HEK293 (cell line): ENCODE measurements around the gene UGGT2.

ENCODE experiments used
- HOXA7 ChIP-seq: sonication (generic); formaldehyde crosslinking; IDR thresholded peaks from 2 replicates; pipeline ENCODE4 v1.8.1; 2022; ENCODE audit warnings: missing genetic modification reagents, borderline replicate concordance
- KLF16 ChIP-seq: fragments of 450-650 bp; formaldehyde crosslinking; IDR thresholded peaks from 2 replicates; pipeline ENCODE4 v1.5.1; 2017; ENCODE audit warnings: missing biosample characterization, missing genetic modification characterization
- KLF17 ChIP-seq: fragments of 450-650 bp; formaldehyde crosslinking; IDR thresholded peaks from 2 replicates; pipeline ENCODE4 v1.5.1; 2016; ENCODE audit warnings: missing biosample characterization, missing genetic modification characterization
- ZBTB7A ChIP-seq: fragments of 450-650 bp; formaldehyde crosslinking; IDR thresholded peaks from 2 replicates; pipeline ENCODE4 v1.5.1; 2016; ENCODE audit warnings: low read depth, missing biosample characterization, missing genetic modification characterization
- ZNF24 ChIP-seq: fragments of 450-650 bp; formaldehyde crosslinking; IDR thresholded peaks from 2 replicates; pipeline ENCODE4 v1.5.1; 2016; ENCODE audit warnings: missing biosample characterization, missing genetic modification characterization

GRCh38 chr13:95956589-95957148 lies 96.5 kb downstream of the UGGT2 start:
- TF ChIP-seq KLF16 (no peak), HOXA7 (CRISPR knock-in tag) (no peak), ZBTB7A (tag by site-specific recombination) (no peak), KLF17 (tag by site-specific recombination) (no peak), ZNF24 (tag by site-specific recombination) (no peak)
